Thyroid gland (tissue), 4 donors: Measurements from ENCODE around the gene NRDC.

Experiments used
- POLR2A ChIP-seq, 2 donors: fragments of 450-650 bp; IDR thresholded peaks; one replicate each; pipeline ENCODE4 v1.6.1; 2017; ENCODE audit warnings: antibody characterized with exemption in 2 of 2, mild to moderate bottlenecking in 2 of 2, moderate library complexity in 1 of 2
- TF ChIP-seq, protein P1 (sequence below), 6 experiments: fragments of 200-600 bp in 3 of 6; fragments of 450-650 bp in 3 of 6; sonication (generic) in 3 of 6; IDR thresholded peaks; one replicate each; pipeline ENCODE4 v1.5.1; 2016 to 2019; ENCODE audit warnings: antibody characterized with exemption in 6 of 6, mild to moderate bottlenecking in 2 of 6, inconsistent platforms in 1 of 6, moderate library complexity in 1 of 6

DNA sequence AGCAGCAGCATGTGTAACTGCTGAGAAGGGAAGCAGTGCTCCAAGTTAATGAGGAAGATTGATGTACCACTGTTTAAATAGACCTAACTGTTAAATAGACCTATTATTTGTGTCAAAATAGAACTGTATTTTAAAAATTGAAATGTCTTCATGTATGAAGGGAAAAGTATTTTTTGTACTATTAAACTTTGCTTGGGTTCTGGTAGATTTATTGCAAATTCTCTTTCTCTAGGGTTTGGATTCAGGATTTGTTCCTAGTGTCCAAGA is 133.3 kb downstream of the NRDC start:
- TF ChIP-seq POLR2A (IDR thresholded peaks at IDR 0.05), result no peak
- TF ChIP-seq, protein P1, sequence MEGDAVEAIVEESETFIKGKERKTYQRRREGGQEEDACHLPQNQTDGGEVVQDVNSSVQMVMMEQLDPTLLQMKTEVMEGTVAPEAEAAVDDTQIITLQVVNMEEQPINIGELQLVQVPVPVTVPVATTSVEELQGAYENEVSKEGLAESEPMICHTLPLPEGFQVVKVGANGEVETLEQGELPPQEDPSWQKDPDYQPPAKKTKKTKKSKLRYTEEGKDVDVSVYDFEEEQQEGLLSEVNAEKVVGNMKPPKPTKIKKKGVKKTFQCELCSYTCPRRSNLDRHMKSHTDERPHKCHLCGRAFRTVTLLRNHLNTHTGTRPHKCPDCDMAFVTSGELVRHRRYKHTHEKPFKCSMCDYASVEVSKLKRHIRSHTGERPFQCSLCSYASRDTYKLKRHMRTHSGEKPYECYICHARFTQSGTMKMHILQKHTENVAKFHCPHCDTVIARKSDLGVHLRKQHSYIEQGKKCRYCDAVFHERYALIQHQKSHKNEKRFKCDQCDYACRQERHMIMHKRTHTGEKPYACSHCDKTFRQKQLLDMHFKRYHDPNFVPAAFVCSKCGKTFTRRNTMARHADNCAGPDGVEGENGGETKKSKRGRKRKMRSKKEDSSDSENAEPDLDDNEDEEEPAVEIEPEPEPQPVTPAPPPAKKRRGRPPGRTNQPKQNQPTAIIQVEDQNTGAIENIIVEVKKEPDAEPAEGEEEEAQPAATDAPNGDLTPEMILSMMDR (IDR thresholded peaks at IDR 0.05), result no peak
